RCC 7860 (cell line): Measurements from ENCODE around the gene MITF.

ENCODE experiments used
- DNase-seq: peaks from one replicate; pipeline ENCODE4 v3.0.0-alpha.2; 2015; ENCODE audit warnings: low spot score
- FAIRE-seq: peaks from 2 replicates; lab custom pipeline; 2012; peaks lifted over from hg19 to GRCh38; lab: Jason Lieb, UNC

Gene MITF

DNA sequence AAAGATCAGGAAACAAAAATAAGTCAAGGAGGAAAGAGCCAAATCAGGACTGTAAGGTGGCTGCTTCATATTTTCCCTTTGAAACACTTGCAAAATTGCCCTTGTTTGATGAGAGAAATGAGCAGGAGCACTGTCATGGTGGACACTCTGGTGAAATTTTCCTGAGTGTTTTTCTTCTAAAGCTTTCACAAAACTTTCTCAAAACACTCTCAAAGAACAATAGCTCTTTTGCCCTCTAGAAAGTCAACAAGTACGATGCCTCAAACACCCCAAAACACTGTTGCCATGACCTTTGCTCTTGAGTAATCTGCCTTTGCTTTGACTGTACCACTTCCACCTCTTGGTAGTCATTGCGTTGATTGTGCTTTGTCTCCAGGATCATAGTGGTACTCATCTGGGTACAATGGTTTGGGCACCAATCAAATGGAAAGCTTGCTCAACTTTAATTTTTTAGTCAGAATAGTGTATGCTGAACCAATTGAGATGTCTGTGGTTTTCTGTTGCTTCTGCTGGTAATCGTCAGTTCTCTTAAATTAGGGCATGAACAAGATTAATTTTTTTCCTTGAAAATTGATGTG is 13.2 kb upstream of the MITF start:
- FAIRE-seq (no peak), DNase-seq (no peak)

DNA sequence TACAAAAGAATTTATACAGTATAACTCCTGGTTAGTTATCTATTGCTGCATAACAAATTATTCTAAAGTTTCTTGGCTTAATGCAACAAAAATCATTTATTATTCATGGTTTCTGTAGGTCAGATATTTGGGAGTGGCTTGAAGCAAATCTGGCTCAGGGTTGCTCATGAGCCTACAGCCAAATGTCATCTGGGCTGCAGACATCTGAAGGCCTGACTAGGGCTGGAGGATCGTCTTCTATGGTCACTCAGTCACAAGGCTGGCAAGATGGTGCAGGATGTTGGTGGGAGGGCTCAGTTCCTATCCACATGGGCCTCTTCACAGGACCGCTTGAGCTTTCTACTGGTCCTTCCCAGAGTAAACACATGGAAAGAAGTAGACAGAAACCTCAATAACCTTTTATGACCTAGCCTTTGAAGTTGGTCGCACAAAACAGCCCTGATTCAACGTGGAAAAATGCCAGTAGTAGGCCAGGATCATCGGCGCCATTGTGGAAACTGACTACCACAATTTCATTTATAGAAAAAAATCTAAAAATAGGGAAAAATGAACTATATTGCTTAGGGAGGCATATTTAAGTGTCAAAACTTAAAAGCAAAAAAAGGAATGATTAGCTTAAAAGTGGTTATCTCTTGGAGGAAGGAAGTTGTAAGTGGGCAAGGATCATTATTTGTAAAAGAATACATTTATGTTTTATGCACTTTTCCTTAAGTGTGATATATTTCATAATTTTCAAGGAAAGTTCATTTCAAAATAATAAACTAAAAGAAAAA is 9.9 kb upstream of the MITF start:
- FAIRE-seq (no peak), DNase-seq (no peak)

DNA sequence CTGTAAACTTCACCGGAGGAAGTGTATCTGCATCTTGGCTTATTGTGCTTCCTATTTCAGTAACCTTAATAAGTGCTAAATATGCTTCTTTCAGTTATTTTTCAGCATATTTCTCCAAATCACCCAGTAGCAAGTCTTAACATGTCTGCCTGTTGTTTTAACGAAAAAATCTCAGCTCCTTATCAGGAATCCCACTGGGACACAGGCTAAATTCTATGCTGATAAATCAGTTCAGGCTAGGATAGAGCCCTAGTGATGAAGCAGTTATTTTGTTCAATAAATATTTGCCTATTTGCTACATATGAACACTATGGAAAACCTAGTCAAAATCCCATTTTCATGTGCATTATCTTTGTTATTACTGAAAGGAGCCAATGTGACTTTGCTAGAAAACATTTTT is 8.2 kb upstream of the MITF start:
- DNase-seq = no peak
- FAIRE-seq = no peak

DNA sequence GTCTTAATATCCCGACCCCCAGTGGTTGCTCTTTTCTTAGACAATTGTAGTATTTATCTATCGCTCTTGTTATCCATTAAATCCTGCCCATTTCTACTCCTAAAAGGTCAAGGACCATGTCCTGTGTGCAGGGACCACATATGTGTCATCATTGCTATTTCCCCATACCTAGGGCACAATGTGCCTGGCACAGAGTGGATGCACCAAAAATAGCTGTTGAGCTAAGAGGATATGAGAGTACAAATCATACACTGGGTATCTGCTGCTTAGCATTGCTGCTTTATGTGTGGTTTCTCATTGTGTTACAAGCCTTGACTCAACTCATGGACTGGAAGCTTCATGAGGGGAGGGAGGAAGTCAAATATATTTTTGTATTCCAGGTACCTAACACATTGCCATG is 3.4 kb upstream of the MITF start:
- DNase-seq = no peak
- no peak for FAIRE-seq

DNA sequence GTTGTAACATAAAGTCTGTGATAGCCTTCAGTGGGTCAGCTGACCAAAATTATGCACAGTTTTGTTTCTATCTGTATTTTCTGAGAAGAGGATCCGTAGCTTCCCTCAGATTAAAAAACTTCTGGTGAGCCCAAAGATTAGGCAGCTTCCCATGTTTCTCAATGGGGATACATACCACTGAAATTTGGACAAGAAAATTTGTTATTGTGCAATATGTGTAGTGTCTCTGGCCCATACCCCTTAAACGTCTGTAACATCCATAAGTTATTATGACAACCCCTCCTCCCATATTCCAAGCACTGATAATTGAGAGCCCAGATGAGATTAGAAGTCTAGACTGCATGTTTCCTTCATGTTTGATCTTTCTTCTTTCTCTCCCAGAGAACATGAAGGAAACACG is 1.9 kb upstream of the MITF start:
- no peak for DNase-seq
- FAIRE-seq = no peak

DNA sequence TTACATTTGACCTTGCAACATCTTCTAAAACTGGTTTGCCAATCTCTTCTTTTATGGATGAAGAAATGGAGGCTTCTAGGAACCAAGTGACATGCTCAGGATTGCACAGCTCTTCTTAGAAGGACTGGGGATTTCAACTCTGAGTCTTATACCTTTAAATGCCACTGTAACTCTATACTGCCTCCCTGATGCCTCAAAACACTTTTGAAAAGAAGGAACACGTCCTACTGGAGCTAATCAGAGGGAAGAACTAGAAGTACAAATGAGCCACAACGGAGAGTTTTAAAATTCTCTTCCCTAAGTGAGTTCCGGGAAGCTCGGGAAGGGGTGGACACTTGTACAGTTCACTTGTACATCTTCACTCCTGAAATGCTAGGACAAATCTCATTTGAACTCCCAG is 949 bp upstream of the MITF start:
- no peak for FAIRE-seq
- no peak for DNase-seq

DNA sequence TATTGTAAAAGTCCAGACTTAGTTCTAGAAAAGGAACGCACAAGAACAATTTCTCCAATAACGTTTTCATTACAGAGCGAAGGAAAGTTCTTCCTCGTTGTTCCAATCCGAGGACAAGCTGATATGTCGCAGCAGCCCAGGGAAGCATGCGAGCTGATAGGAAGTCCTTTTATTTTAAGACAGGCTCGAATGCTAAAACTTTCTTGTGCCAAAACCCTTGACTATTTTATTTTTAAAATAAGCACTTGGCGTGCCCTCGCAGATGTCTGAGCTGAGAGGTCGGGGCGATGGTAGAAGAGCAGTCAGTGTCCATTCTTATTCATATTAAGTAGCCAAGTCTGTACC is 433 bp upstream of the MITF start:
- no peak for DNase-seq
- no peak for FAIRE-seq

DNA sequence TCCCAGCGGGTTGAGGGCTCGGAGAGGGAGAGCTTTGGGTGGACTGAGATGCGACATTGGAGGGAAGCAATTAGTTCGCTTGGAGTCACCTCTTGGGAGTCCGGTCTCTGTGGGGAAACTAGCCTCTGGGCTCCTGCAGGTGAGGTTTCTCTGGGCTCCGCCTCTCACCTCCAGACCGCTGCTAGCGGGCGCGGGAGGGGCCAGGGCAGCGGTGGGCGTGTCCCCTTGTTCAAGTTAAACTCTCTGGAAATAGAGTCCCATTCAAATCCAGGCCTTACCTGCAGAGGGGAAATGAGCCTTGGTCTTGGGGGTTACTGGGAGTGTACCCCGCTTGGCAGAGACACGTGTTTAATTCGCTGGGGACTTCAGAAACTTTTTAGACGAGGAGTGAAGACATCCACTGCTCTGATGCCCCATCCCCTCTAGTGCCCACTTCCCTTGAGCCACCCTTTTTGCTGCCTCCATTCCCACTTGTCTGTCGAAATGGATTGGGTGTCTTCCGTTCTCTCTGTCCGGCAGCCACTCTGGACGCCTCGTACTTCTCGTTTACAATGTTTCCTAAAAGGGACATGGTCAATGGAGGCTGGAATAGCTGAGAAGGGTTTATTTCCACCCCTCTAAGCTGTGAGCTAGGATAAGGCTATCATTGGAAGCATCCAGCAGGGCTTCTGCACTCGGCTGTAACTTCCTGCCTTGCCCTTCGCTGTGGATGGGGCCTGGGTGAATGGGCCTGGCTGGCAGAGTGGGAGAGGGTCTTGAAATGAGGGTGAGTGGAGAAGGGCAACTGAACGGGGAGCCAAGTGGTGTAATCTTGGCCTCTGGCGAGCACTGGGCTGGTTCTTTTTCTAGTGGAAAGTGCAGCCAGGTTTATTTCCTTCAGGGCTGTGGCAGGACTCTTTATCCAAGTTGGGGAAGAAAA is 1.1 kb downstream of the MITF start:
- no peak for FAIRE-seq
- no peak for DNase-seq

DNA sequence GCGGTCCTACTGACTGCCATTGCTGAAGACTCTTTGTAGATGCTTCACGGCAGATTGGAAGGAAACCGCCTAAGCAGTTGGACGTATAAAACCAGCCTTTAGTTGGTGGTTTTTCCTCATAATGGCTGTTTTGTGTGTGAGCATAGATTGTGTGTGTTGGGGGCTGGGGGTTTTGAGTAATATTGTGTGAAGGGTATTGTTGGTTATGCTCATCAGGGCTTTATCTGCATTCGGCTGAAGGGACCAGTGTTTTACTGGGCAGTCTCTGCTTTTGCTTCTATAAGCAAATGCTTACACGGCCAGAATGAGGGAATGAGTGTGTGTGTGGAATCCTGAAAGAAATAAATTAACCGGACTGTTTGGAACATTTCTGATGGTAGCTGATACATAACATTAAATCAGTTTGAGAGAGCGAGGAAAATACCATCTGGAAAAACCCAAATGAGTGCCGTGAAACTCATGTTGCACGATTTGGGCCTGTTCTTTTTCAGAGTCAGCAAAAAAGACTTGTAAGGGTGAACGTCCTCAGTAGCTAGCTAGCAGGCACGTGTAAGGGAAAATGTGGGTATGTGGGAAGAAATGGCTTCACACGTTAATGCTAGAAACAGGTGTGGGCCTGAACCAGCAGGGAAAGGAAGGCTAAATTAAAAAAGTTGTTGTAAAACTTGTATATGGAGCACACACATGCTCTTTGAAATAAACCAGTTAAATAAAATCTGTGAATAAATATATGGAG is 1.9 kb downstream of the MITF start:
- no peak for FAIRE-seq
- DNase-seq = no peak

DNA sequence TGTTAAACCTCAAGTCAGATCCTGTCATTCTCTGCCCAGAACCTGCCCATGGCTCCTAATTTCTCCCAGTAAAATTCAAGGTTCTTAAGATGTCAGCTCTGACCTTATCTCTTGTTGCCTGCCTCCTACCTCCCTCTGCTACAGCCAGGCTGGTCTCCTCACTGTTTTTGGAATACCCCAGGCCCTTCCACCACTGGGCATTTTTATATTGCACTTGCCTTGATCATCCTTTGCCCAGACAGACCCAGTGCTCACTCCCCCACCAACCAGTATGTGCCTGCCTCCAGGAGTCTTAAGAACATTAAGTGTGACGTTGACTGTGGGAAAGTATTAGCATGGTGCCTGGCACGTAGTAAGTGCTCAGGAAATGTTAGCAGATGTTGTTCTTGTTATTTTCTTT is 3.1 kb downstream of the MITF start:
- no peak for DNase-seq
- FAIRE-seq = no peak

DNA sequence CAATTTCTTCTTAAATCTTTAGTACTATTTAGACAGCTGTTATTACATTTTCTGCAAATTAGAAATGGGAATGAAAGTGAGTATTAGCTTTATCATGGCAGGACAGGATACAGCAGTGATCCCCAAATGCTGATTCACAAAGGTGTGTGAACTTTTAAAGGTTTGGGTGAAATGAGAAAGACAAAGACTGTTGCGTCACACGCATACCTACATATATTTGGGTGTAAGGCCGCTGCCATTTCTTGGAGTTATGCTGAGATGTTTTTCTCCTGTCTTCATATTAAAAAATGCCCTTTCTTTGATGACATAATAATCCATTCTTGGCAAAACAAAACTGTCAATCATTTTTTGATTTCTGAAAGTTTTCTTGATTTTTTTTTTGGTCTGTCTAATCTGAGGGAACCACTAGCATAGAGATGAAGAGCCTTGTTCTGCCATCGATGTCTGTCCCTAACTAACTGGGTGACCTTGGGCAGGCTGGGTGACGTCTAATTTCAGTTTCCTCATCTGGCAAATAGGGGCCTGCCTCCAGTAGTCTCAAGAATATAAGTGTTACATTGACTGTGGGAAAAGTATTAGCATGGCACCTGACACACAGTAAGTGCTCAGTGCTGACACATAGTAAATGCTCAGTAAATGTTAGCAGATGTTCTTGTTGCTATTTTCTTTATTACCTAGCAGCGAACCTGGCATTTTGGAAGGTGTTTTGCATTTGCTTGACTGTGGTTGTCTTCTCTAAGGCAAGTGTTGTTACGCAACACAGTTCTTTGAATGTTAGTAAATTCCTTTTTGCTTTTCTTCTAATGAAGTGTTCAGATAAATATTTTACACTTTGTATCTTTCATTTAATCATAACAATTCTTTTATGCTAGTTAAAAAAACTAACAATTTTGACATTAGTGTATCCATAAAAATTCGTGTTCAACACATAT is 5.0 kb downstream of the MITF start:
- no peak for FAIRE-seq
- no peak for DNase-seq

DNA sequence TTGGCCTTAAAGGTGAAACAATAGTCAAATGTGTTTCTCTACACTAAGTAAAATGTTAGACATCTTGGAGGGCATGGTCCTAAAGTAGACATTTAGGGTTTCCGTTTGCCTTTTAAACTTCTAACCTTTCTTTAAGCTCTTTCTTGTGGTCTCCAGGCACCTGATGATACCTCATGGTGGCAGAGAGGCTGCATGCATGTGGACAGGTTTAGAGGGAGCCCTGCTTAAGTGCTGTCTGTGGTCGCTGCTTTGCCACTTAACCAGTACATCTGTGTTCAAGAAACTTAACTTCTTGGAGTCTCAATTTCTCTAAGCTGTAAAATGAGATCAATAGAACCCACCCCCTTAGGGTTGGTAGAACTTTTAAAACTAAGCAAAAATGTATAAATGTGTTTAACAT is 6.2 kb downstream of the MITF start:
- no peak for DNase-seq
- FAIRE-seq = no peak

DNA sequence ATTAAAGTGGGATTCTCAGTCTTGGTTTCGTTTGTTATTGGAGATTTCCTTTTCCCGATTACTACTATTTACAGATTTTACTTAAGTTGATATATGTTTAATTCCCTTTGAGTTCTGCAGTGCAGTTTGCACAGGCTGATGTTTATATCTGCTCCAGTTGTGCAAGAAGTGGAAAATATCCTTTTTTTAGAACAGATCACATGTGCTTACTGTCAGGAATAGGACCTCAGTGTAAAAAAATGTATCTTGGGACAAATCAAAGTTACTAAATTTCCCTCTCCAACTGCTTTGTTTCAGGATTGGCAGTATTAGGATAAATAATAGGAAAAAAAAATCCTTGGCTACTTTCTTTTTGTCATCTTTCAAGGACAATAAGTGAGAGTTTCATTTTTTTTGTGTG is 6.9 kb downstream of the MITF start:
- FAIRE-seq = no peak
- no peak for DNase-seq

DNA sequence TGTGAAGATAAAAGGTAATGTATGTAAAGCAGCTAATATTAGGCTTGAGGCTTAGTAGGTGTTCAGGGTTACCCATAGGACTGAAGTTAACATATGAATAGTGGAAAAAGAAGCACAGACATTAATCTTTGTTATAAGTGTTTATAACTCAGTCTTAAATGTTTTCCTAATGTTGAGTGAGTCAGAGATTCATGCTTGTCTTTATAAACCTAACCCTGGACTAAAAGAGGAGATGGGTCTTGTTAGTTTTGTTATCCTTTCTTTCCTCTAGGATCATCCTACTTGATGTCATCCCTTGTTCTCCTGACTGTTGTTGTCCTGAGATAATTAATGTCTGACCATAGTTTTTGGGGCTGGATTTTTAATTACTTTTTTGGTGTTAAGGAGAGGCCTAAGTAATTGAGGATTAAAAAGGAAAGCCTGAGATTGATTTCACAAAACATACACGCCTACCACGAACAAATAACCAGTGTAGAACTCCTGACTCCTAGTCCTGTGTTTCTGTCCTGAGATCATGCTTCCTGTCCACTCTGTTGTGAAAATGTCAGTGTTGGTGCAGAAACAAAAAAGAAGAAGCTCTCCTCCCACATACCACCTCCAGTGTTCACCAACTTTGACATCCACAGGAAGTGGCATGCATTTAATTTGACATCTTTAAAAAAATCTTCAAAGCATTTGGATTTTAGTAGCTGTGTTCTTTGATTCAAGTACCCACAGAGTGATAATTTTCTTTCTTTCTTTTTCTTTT is 8.4 kb downstream of the MITF start:
- DNase-seq (no peak), FAIRE-seq (no peak)

DNA sequence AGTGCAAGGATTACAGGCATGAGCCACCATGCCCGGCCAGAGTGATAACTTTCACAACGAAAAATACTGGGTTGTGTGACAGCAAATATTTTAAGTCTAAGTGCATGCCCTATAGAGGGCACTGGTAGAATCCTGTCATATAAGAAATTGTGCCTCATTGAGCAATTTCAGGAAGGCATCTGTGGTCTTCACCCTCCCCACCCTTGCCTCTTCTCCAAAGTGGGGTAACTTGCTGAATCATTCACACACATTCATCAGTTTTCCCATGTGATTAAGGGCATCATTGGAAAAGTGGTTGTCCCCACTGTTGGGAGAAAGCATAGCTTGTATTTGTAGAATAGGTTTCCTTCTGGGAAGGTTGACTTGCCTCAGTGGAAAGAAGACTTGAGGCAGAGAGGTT is 9.2 kb downstream of the MITF start:
- FAIRE-seq (no peak), DNase-seq (no peak)

DNA sequence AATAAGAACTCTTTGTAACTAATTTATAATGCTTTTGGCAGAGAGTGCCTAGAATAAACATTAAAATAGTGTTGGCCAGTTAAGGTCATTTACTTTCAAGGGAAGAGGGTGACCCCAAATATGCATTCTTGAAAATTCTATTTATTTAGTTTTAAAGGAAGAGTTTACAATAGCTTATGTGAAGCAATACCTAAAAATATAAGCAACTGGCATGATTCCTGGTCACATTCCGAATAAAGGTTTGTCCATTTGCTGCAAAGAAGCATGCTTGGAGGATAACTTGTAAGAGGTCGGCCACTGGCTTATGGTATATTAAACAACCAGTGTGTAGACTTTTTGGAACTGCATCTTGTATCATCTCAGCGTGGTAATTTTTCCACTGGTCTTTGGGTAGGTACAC is 10.2 kb downstream of the MITF start:
- no peak for DNase-seq
- FAIRE-seq = no peak

DNA sequence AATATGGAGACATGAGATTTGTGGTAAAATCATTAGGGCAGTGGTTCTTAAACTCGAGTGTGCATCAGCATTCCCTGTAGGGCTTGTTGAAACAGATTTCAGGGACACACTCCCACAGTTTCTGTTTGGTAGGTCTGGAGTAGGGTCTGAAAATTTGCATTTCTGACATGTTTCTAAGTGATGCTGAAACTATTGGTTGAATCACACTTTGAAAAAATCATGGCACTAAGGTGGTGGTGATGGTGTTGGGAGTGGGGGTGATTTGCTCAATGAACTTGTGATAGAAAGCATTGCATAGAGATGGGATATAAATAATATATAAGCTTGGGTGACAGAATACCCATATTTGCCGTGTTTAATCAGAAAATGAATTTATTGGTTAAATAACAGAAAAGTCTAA is 11.3 kb downstream of the MITF start:
- DNase-seq (no peak), FAIRE-seq (no peak)

DNA sequence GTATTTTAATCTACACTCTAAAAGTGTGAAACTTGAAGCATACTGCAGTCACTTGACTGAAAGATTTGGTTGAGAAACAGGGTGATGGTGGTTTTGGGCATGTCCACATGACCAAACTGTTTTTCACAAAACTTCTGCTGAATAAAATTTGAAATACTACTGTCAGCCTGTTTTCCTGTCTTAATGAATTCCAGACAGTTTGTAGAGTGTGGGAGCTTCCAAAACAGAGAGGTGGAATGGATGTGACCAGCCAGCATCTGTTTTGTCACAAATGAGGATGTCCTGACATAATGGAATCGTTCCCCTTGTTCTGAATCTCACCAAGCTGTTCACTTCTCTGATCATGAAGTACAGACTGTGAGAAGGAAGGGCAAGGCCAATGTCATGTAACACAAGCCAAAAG is 11.8 kb downstream of the MITF start:
- DNase-seq (no peak), FAIRE-seq (no peak)

DNA sequence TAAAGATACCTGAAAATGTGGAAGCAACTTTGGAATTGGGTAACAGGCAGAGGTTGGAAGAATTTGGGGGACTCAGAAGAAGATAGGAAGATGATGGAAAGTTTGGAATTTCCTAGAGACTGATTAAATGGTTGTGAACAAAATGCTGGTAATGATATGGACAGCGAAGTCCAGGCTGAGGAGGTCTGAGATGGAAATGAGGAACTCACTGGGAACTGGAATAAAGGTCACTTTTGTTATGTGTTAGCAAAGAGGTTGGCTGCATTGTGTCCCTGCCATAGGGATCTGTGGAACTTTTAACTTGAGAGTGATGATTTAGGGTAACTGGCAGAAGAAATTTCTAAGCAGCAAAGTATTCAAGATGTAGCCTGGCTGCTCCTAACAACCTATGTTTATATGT is 13.0 kb downstream of the MITF start:
- DNase-seq (no peak), FAIRE-seq (no peak)
